T-cell (primary cell): ENCODE data around the gene ATP7B. TPM values are rescaled to one million over a fixed set of nuclear protein-coding genes. Genes with fewer than 3 reads are reported as not detected.
"Not testable (repeated sequence)": the region's sequence is repeated elsewhere in the genome, so short reads cannot be mapped to it uniquely, and the experiment has no call there.

ENCODE experiments used
- ATAC-seq, 4 experiments: fragments of 200-7000 bp in 3 of 4; fragments of 150-1000 bp in 1 of 4; cut with Tn5 transposase; replicated peaks in 1 of 4; 1 replicate in 3 of 4; 2 replicates in 1 of 4; pipeline ENCODE4 v1.10.0; 2021; ENCODE audit warnings: moderate library complexity in 3 of 4, mild to moderate bottlenecking in 2 of 4, moderate number of reproducible peaks in 1 of 4
- CTCF ChIA-PET, 2 donors: fragments of 300-600 bp; sonication (Branson Sonifier 250); formaldehyde crosslinking; loops; one replicate each; lab custom pipeline; 2022; ENCODE audit warnings: antibody characterized with exemption in 2 of 2; lab: Charles Lee
- POLR2A ChIA-PET, 2 donors: fragments of 300-600 bp; sonication (Branson Sonifier 250); formaldehyde crosslinking; loops; one replicate each; lab custom pipeline; 2022; ENCODE audit warnings: antibody characterized with exemption in 2 of 2; lab: Charles Lee
- DNase-seq, 35 experiments: peaks; one replicate each; pipeline versions ENCODE4 v3.0.0 to v3.0.0-alpha.2; 2013 to 2023
- H3K27ac ChIP-seq: one replicate; pipeline ENCODE4 v1.5.1; 2013; ENCODE audit warnings: low read length
- H3K27me3 ChIP-seq, 2 experiments: replicated peaks in 1 of 2; 1 replicate in 1 of 2; 2 replicates in 1 of 2; pipeline versions ENCODE4 v1.6.1 to v1.7.0; 2013; ENCODE audit warnings: low read length in 1 of 2, mixed read lengths in 1 of 2; ENCODE audit not compliant: control insufficient read depth in 2 of 2, insufficient read depth in 2 of 2; ENCODE audit errors: extremely low read depth in 1 of 2
- H3K36me3 ChIP-seq, 2 donors: 1 replicate in 1 of 2; 2 replicates in 1 of 2; pipeline versions ENCODE4 v1.6.1 to v1.7.0; 2013; ENCODE audit warnings: low read length in 1 of 2; ENCODE audit not compliant: control insufficient read depth in 2 of 2, insufficient read depth in 1 of 2; ENCODE audit errors: extremely low read depth in 1 of 2
- H3K4me1 ChIP-seq, 2 experiments: 1 replicate in 1 of 2; 2 replicates in 1 of 2; pipeline versions ENCODE4 v1.6.1 to v1.7.0; 2013; ENCODE audit warnings: low read length in 2 of 2, mixed read lengths in 1 of 2; ENCODE audit not compliant: insufficient read depth in 2 of 2, control insufficient read depth in 1 of 2; ENCODE audit errors: extremely low read depth in 1 of 2
- H3K4me3 ChIP-seq, 2 donors: 1 replicate in 1 of 2; 2 replicates in 1 of 2; pipeline versions ENCODE4 v1.5.1 to v1.7.0; 2013; ENCODE audit warnings: mild to moderate bottlenecking in 2 of 2, low read length in 1 of 2, moderate library complexity in 1 of 2; ENCODE audit not compliant: control insufficient read depth in 1 of 2; ENCODE audit errors: extremely low read depth in 1 of 2
- H3K9me3 ChIP-seq: 2 replicates; pipeline ENCODE4 v1.7.0; 2013
- H3K27ac Mint-ChIP-seq, 2 donors: one replicate each; pipeline ENCODE4 v1.8.0; 2020 to 2021; ENCODE audit warnings: mild to moderate bottlenecking in 2 of 2, mixed read lengths in 2 of 2
- H3K27me3 Mint-ChIP-seq, 2 donors: one replicate each; pipeline ENCODE4 v1.8.0; 2021 to 2022; ENCODE audit warnings: mixed read lengths in 2 of 2
- H3K36me3 Mint-ChIP-seq: one replicate; pipeline ENCODE4 v1.8.0; 2021; ENCODE audit warnings: mixed read lengths
- H3K4me1 Mint-ChIP-seq, 3 donors: one replicate each; pipeline ENCODE4 v1.8.0; 2020 to 2022; ENCODE audit warnings: mixed read lengths in 3 of 3, mild to moderate bottlenecking in 1 of 3
- H3K4me3 Mint-ChIP-seq, 3 donors: one replicate each; pipeline ENCODE4 v1.8.0; 2020 to 2022; ENCODE audit warnings: mild to moderate bottlenecking in 3 of 3, mixed read lengths in 3 of 3, moderate library complexity in 3 of 3
- H3K9me3 Mint-ChIP-seq, 3 donors: one replicate each; pipeline ENCODE4 v1.8.0; 2020 to 2022; ENCODE audit warnings: mixed read lengths in 3 of 3
- WGBS: methylation state at CpG from one replicate; pipeline ENCODE4 v1.1.5; 2013; ENCODE audit warnings: missing lambda C conversion rate; ENCODE audit not compliant: insufficient coverage; 5-methylcytosine and 5-hydroxymethylcytosine counted together
- total RNA-seq, 35 experiments: library from RNA in 6 of 35; stranded (reverse) in 6 of 35; fragments of 120-200 nt in 1 of 35; gene quantifications; one replicate each; pipeline versions ENCODE4 v1.2.1 to v1.2.4 and lab custom pipeline; 2013 to 2026

Gene ATP7B
- total RNA-seq, 5 donors from 2014 or later (not counting 1 experiment from before 2014, with no cell fraction given) = 0.99 to 2.6 (median 1.3) TPM

DNA sequence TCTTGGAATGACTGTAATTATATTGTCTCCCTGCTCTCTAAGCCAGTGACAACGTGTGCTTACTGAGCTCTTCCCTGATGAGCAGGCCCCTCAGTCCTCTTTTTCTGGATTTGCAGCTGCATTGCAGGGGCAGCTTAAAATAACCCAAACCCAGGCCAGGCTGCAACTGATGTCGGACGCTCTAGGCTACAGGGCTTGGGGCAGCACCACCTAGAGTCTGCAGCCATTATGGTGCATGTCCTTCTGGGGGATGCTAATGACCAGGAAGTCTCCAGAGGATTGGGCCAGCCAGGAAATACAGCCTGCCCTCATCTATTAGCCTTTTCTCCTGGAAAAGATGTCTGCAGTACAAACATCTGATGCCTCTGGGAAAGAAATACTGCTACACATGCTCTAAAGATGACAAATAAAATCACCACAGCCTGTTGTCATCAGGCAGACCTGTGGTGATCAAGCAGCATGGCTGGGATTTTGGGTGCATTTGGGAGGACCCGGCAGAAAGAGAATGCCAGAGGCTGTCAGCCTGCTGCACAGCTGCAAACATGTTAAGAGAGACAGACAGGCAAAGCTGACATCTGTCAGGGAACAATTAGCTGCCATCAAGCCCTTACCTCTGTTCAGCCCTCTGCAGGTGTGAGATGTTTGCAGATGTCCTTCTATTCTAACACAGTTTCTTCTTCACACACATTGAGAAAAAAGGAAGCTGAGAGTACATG lies 97.7 kb downstream of the ATP7B start:
- POLR2A ChIA-PET = no interaction called here
- ATAC-seq (no peak), DNase-seq (no peak)
- H3K4me1 ChIP-seq = no peaks in the 10 kb centered on the region
- peaks cover 13 to 20% (median 18%) of the 10 kb centered on the region in 3 donors for H3K4me1 Mint-ChIP-seq
- H3K27ac ChIP-seq = no peak overlapping the region
- no peaks in the 10 kb centered on the region for H3K9me3 Mint-ChIP-seq
- peaks cover 0 to 6% of the 10 kb centered on the region in 2 donors for H3K27me3 Mint-ChIP-seq
- 100% methylated on average over 2 of the region's 4 CpGs for WGBS
- CTCF ChIA-PET = no interaction called here
- no peaks in the 10 kb centered on the region for H3K36me3 Mint-ChIP-seq
- H3K27ac Mint-ChIP-seq = no peak overlapping the region
- H3K36me3 ChIP-seq = no peaks in the 10 kb centered on the region
- no peaks in the 10 kb centered on the region for H3K27me3 ChIP-seq
- H3K4me3 ChIP-seq = no peak overlapping the region
- H3K9me3 ChIP-seq = no peaks in the 10 kb centered on the region
- no peak overlapping the region for H3K4me3 Mint-ChIP-seq

GRCh38 chr13:51912511-51913225 lies 98.6 kb downstream of the ATP7B start:
- CTCF ChIA-PET = no interaction called here
- WGBS = 90% methylated on average over 7 of the region's 11 CpGs
- H3K27ac Mint-ChIP-seq = peak overlapping the region in 1 of 2 donors; percentile 3
- H3K9me3 Mint-ChIP-seq = no peaks in the 10 kb centered on the region
- H3K36me3 ChIP-seq = no peaks in the 10 kb centered on the region
- H3K4me3 ChIP-seq = no peak overlapping the region
- POLR2A ChIA-PET = interaction anchor here in 1 of 2 donors (0.6 kb wide), 1 partner anchor 265 kb away, joined by 5 read pairs; no protein-coding TSS in a partner anchor
- H3K36me3 Mint-ChIP-seq = no peaks in the 10 kb centered on the region
- no peak overlapping the region for H3K4me3 Mint-ChIP-seq
- H3K4me1 ChIP-seq = no peaks in the 10 kb centered on the region
- H3K27me3 ChIP-seq = no peaks in the 10 kb centered on the region
- ATAC-seq (no peak), DNase-seq (no peak)
- peaks cover 0 to 6% of the 10 kb centered on the region in 2 donors for H3K27me3 Mint-ChIP-seq
- H3K4me1 Mint-ChIP-seq = peaks cover 13 to 20% (median 18%) of the 10 kb centered on the region in 3 donors
- H3K27ac ChIP-seq = no peak overlapping the region
- no peaks in the 10 kb centered on the region for H3K9me3 ChIP-seq

DNA sequence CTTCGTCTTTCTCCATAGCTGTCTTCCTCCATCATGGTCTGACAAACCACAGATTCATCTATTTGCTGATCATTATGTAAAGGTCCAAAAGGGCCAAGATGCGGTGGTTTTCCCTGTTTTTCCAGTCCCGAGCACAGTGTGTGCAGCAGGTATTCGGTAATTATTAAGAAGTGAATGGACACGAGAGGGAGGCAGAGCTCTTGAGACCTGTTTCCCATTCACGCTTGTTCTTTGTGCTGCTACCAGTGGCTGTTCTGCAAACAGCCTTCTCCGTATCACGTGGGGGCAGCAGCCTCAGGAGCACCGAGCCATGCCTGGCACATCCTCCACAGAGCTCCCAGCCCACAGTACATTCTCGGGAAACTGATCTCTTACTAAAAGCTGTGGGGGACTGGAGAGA lies 99.2 kb downstream of the ATP7B start:
- no peaks in the 10 kb centered on the region for H3K9me3 ChIP-seq
- no peaks in the 10 kb centered on the region for H3K4me1 ChIP-seq
- H3K27ac ChIP-seq = no peak overlapping the region
- H3K4me3 ChIP-seq = no peak overlapping the region
- ATAC-seq (no peak), DNase-seq (no peak)
- CTCF ChIA-PET = no interaction called here
- Mint-ChIP-seq H3K36me3 (no peaks in the 10 kb centered on the region), H3K9me3 (no peaks in the 10 kb centered on the region), H3K27ac (no peak overlapping the region), H3K27me3 (peaks cover 0 to 6% of the 10 kb centered on the region in 2 donors), H3K4me1 (peaks cover 13 to 20% (median 19%) of the 10 kb centered on the region in 3 donors), H3K4me3 (no peak overlapping the region)
- WGBS = 100% methylated on average over 4 of the region's 10 CpGs
- POLR2A ChIA-PET = no interaction called here
- no peaks in the 10 kb centered on the region for H3K36me3 ChIP-seq
- peaks cover 0 to 2% of the 10 kb centered on the region in 2 experiments for H3K27me3 ChIP-seq

DNA sequence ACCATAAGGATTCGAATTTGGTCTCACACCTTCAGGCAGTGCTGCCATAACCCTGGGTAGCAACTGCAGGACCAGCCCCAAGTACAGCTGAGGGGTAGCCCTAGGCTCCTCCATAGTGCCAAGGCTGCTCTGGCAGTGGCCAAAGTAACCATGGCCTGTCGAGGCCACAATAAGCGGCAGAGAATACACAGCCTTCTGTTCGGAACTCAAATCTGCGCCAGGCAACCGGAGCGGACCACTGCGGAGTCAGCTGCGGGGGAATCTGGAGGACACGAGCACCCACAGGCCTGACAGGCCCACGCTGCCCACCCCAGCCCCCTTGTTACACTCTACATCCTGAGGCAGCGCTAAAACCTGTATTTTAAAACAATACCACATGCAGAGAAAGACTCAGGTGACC lies 100.7 kb downstream of the ATP7B start:
- no peak overlapping the region for H3K4me3 Mint-ChIP-seq
- peaks cover 0 to 5% of the 10 kb centered on the region in 2 experiments for H3K27me3 ChIP-seq
- 97% methylated on average over 12 of the region's 12 CpGs for WGBS
- H3K27me3 Mint-ChIP-seq = no peaks in the 10 kb centered on the region
- no peaks in the 10 kb centered on the region for H3K9me3 Mint-ChIP-seq
- no peak overlapping the region for H3K27ac ChIP-seq
- H3K27ac Mint-ChIP-seq = no peak overlapping the region
- no peak overlapping the region for H3K4me3 ChIP-seq
- ATAC-seq (no peak), DNase-seq (no peak)
- no peaks in the 10 kb centered on the region for H3K9me3 ChIP-seq
- H3K36me3 ChIP-seq = no peaks in the 10 kb centered on the region
- no peaks in the 10 kb centered on the region for H3K4me1 ChIP-seq
- POLR2A ChIA-PET = interaction anchor here in 1 of 2 donors (1.2 kb wide), 1 partner anchor 11 kb away, joined by 4 read pairs; no protein-coding TSS in a partner anchor
- H3K4me1 Mint-ChIP-seq = peaks cover 13 to 20% (median 20%) of the 10 kb centered on the region in 3 donors
- CTCF ChIA-PET = interaction anchor here in 1 of 2 donors (0.5 kb wide), 1 partner anchor 230 kb away, joined by 3 read pairs; no protein-coding TSS in a partner anchor
- no peaks in the 10 kb centered on the region for H3K36me3 Mint-ChIP-seq

DNA sequence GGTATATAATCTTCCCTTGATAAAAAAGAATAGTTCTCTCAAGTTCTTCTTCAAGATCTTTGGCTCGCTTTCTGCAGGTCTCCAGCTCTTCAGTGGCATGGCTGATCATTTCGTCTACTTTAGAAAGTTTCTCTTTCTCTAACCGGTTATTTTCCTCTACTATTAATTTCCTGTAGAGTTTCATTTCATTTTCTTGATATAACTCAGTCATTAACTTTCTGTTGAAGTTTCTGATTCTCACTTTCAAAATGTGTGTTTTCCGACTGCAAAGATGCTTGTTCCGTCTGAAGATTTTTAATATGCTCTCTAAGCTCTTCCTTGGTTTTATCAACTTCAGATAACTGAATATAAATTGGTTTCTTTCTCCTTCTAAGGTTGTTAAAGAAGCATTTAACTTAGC lies 102.0 kb downstream of the ATP7B start:
- H3K27ac Mint-ChIP-seq = peak overlapping the region in 1 of 2 donors; percentile 12
- ChIA-PET CTCF (interaction anchor here in 1 of 2 donors (0.5 kb wide), 1 partner anchor 51 kb away, joined by 3 read pairs; no protein-coding TSS in a partner anchor), POLR2A (interaction anchor here in 1 of 2 donors (0.6 kb wide), 1 partner anchor 95 kb away, joined by 3 read pairs; no protein-coding TSS in a partner anchor)
- not testable (repeated sequence) for H3K9me3 ChIP-seq, H3K36me3 ChIP-seq, H3K27ac ChIP-seq, H3K4me3 ChIP-seq, H3K9me3 Mint-ChIP-seq, H3K4me1 ChIP-seq, H3K36me3 Mint-ChIP-seq, DNase-seq, ATAC-seq, H3K27me3 ChIP-seq, H3K27me3 Mint-ChIP-seq
- H3K4me3 Mint-ChIP-seq = peak overlapping the region; percentile 25 to 55 (median 26)
- no CpG with 5 or more reads among the region's 5 CpGs for WGBS
- peaks cover 13 to 20% (median 20%) of the 10 kb centered on the region in 3 donors for H3K4me1 Mint-ChIP-seq

DNA sequence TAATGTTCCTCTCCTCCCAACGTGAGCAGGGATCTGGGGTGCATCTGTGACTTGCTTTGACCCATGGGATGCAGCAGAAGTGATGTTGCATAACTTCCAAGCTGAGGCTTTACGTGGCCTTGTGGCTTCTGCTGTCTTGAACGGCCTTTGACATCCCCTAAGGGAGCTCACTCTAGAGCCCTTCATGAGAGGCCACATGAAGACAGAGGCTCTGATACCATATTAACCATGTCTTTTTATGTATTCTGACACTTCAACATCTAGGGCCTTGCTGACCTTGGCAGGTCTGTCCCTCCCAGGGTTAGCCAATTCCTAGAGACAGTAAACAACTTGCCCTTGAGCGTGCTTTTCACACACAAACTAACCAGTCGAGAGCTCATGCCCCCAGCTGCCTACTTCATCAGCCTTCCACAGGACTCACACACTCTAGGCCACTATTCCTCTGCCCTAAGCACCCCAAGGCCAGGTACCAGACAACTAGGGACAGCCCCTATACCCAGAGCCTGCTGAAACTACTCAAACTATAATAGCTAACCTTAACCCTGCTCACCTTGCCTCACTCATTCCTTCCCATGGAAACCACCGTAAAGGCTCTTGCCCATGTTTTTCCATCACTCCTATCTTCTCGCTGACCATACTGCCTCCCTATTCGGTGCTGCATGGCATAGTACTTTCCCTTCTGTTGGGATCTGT lies 104.1 kb downstream of the ATP7B start:
- H3K27me3 ChIP-seq = peaks cover 0 to 7% of the 10 kb centered on the region in 2 experiments
- H3K4me1 ChIP-seq = peaks cover 0 to 2% of the 10 kb centered on the region in 2 experiments
- H3K4me3 ChIP-seq = no peak overlapping the region
- H3K27me3 Mint-ChIP-seq = peaks cover 0 to 4% of the 10 kb centered on the region in 2 donors
- H3K36me3 ChIP-seq = no peaks in the 10 kb centered on the region
- H3K9me3 Mint-ChIP-seq = no peaks in the 10 kb centered on the region
- no peaks in the 10 kb centered on the region for H3K36me3 Mint-ChIP-seq
- no peaks in the 10 kb centered on the region for H3K9me3 ChIP-seq
- peaks cover 13 to 26% (median 14%) of the 10 kb centered on the region in 3 donors for H3K4me1 Mint-ChIP-seq
- ChIA-PET CTCF (interaction anchor here in 1 of 2 donors (0.6 kb wide), 1 partner anchor 11 kb away, joined by 9 read pairs; no protein-coding TSS in a partner anchor), POLR2A (no interaction called here)
- 75% methylated on average over 7 of the region's 8 CpGs for WGBS
- no peak overlapping the region for H3K27ac Mint-ChIP-seq
- no peak for DNase-seq
- no peak overlapping the region for H3K27ac ChIP-seq
- ATAC-seq = no peak
- H3K4me3 Mint-ChIP-seq = no peak overlapping the region
